Fibroblast of lung (primary cell): ENCODE results near the gene CCNY.

ENCODE experiments used
- CTCF ChIP-seq, 2 donors: IDR thresholded peaks in 1 of 2; conservative IDR thresholded peaks in 1 of 2; 1 replicate in 1 of 2; 2 replicates in 1 of 2; pipeline ENCODE4 v1.5.1; 2011 to 2012; ENCODE audit warnings: low read length in 2 of 2, control low read depth in 1 of 2, inconsistent platforms in 1 of 2, low read depth in 1 of 2, mild to moderate bottlenecking in 1 of 2
- EZH2 ChIP-seq: IDR thresholded peaks from 2 replicates; pipeline ENCODE4 v1.5.1; 2012; ENCODE audit warnings: low read length, control low read depth, mild to moderate bottlenecking; ENCODE audit errors: missing control alignments

GRCh38 chr10:35452171-35452570 is 115.9 kb downstream of the CCNY start:
- TF ChIP-seq CTCF (conservative IDR thresholded peaks at IDR 0.05 in 1 of 2, IDR thresholded peaks at IDR 0.05 in 1 of 2; ENCODE audit: low read depth in 1 of 2, low read length in 2 of 2): no peak
- TF ChIP-seq EZH2: no peak
